Measurements from ENCODE around the gene MACROH2A1.

MACROH2A1 gene

GRCh38 chr5:135384898-135385297 lies 14.1 kb downstream of the MACROH2A1 start:
- no peak for TF ChIP-seq Cebpa-rat (IDR thresholded peaks at IDR 0.05)
- H3K4me2 ChIP-seq = peak overlapping the region; percentile 5 to 98 (median 68); a peak in 17 of 22 replicates
- peak overlapping the region in 1 of 11 experiments; percentile 43; a peak in 1 of 22 replicates for H3K9ac ChIP-seq
- H4K20me1 ChIP-seq = peaks cover 74 to 100% (median 99%) of the 10 kb centered on the region in 11 experiments
- peaks cover 75 to 100% (median 97%) of the 10 kb centered on the region in 10 experiments for H3K4me1 ChIP-seq
- no peaks in the 10 kb centered on the region for H3K27me3 ChIP-seq
- peaks cover 98 to 100% (median 100%) of the 10 kb centered on the region in 11 experiments for H3K36me3 ChIP-seq
- peak overlapping the region in 5 of 11 experiments; percentile 4 to 83 (median 77); a peak in 7 of 22 replicates for H3K27ac ChIP-seq
- H3K9me3 ChIP-seq (replicated peaks in 1 of 11) = no peaks in the 10 kb centered on the region
- no peak overlapping the region for H3K4me3 ChIP-seq

- H3K4me3 ChIP-seq = 0 out of 20 replicates have a peak overlapping the region, but pooled peaks of 1 of the 10 experiments have one; percentile 5
- H3K27ac ChIP-seq = peak overlapping the region in 3 of 11 experiments; percentile 18 to 83 (median 77); a peak in 3 of 22 replicates
- H4K20me1 ChIP-seq = peaks cover 74 to 100% (median 99%) of the 10 kb centered on the region in 11 experiments
- peaks cover 98 to 100% (median 100%) of the 10 kb centered on the region in 11 experiments for H3K36me3 ChIP-seq
- H3K9me3 ChIP-seq (replicated peaks in 1 of 11) = no peaks in the 10 kb centered on the region
- no peak for TF ChIP-seq Cebpa-rat (IDR thresholded peaks at IDR 0.05)
- H3K9ac ChIP-seq = no peak overlapping the region
- H3K4me2 ChIP-seq = peak overlapping the region in 10 of 11 experiments; percentile 5 to 98 (median 78); a peak in 18 of 22 replicates
- no peaks in the 10 kb centered on the region for H3K27me3 ChIP-seq
- peaks cover 82 to 100% (median 97%) of the 10 kb centered on the region in 10 experiments for H3K4me1 ChIP-seq
These were observed 15.1 kb downstream of the MACROH2A1 start for GRCh38 chr5:135383803-135384495.

GRCh38 chr5:135382981-135383380 lies 16.1 kb downstream of the MACROH2A1 start:
- H3K4me1 ChIP-seq = peaks cover 84 to 100% (median 97%) of the 10 kb centered on the region in 10 experiments
- peaks cover 81 to 100% (median 100%) of the 10 kb centered on the region in 11 experiments for H4K20me1 ChIP-seq
- no peaks in the 10 kb centered on the region for H3K27me3 ChIP-seq
- peak overlapping the region in 8 of 11 experiments; percentile 1 to 98 (median 55); a peak in 11 of 22 replicates for H3K4me2 ChIP-seq
- TF ChIP-seq Cebpa-rat (IDR thresholded peaks at IDR 0.05) = no peak
- no peak overlapping the region; a peak in 1 of 22 replicates for H3K9ac ChIP-seq
- H3K27ac ChIP-seq = no peak overlapping the region
- H3K36me3 ChIP-seq = peaks cover 98 to 100% (median 100%) of the 10 kb centered on the region in 11 experiments
- H3K4me3 ChIP-seq = no peak overlapping the region
- no peaks in the 10 kb centered on the region for H3K9me3 ChIP-seq (replicated peaks in 1 of 11)

- Histone ChIP-seq H3K4me2 (peak overlapping the region in 8 of 11 experiments; percentile 1 to 98 (median 55); a peak in 9 of 22 replicates), H3K27me3 (no peaks in the 10 kb centered on the region), H3K27ac (no peak overlapping the region), H3K9me3 (replicated peaks in 1 of 11) (no peaks in the 10 kb centered on the region), H3K9ac (no peak overlapping the region), H4K20me1 (peaks cover 84 to 100% (median 100%) of the 10 kb centered on the region in 11 experiments), H3K4me3 (no peak overlapping the region), H3K4me1 (peaks cover 84 to 100% (median 97%) of the 10 kb centered on the region in 10 experiments), H3K36me3 (peaks cover 96 to 100% (median 99%) of the 10 kb centered on the region in 11 experiments)
- TF ChIP-seq Cebpa-rat (IDR thresholded peaks at IDR 0.05) = no peak
These were observed 16.8 kb downstream of the MACROH2A1 start for GRCh38 chr5:135382106-135382790.

- H3K27ac ChIP-seq = peak overlapping the region in 5 of 11 experiments; percentile 9 to 62 (median 36); a peak in 6 of 22 replicates
- H3K36me3 ChIP-seq = peaks cover 93 to 100% (median 98%) of the 10 kb centered on the region in 11 experiments
- 0 out of 20 replicates have a peak overlapping the region, but pooled peaks of 1 of the 10 experiments have one; percentile 2 for H3K4me3 ChIP-seq
- peak overlapping the region; percentile 76 to 90 (median 86) for H3K4me2 ChIP-seq
- H3K4me1 ChIP-seq = peaks cover 86 to 100% (median 97%) of the 10 kb centered on the region in 10 experiments
- TF ChIP-seq Cebpa-rat (IDR thresholded peaks at IDR 0.05) = no peak
- no peaks in the 10 kb centered on the region for H3K27me3 ChIP-seq
- H3K9ac ChIP-seq = peak overlapping the region in 9 of 11 experiments; percentile 26 to 62 (median 55); a peak in 9 of 22 replicates
- H4K20me1 ChIP-seq = peaks cover 94 to 100% (median 100%) of the 10 kb centered on the region in 11 experiments
- H3K9me3 ChIP-seq (replicated peaks in 1 of 11) = no peaks in the 10 kb centered on the region
These were observed 19.9 kb downstream of the MACROH2A1 start for GRCh38 chr5:135379046-135379654.

- Histone ChIP-seq H3K36me3 (peaks cover 93 to 100% (median 98%) of the 10 kb centered on the region in 11 experiments), H3K4me1 (peaks cover 87 to 100% (median 98%) of the 10 kb centered on the region in 10 experiments)
These were observed 21.0 kb downstream of the MACROH2A1 start for GRCh38 chr5:135377751-135378680.

GRCh38 chr5:135376961-135377624 lies 21.9 kb downstream of the MACROH2A1 start:
- no peak for TF ChIP-seq Cebpa-rat (IDR thresholded peaks at IDR 0.05)
- H3K36me3 ChIP-seq = peaks cover 93 to 100% (median 98%) of the 10 kb centered on the region in 11 experiments
- H3K9me3 ChIP-seq (replicated peaks in 1 of 11) = no peaks in the 10 kb centered on the region
- peak overlapping the region in 10 of 11 experiments; percentile 36 to 62 (median 53); a peak in 21 of 22 replicates for H3K27ac ChIP-seq
- peaks cover 90 to 100% (median 100%) of the 10 kb centered on the region in 10 experiments for H3K4me1 ChIP-seq
- peak overlapping the region in 3 of 10 experiments; percentile 4 to 47 (median 19); a peak in 4 of 20 replicates for H3K4me3 ChIP-seq
- no peaks in the 10 kb centered on the region for H3K27me3 ChIP-seq
- H3K4me2 ChIP-seq = peak overlapping the region; percentile 76 to 90 (median 86)
- peak overlapping the region; percentile 30 to 63 (median 60); a peak in 19 of 22 replicates for H3K9ac ChIP-seq
- H4K20me1 ChIP-seq = peaks cover 96 to 100% (median 100%) of the 10 kb centered on the region in 11 experiments

More at GRCh38 chr5:135377751-135378680, 21.0 kb downstream of the MACROH2A1 start:
- Histone ChIP-seq H3K9ac (peak overlapping the region; percentile 26 to 63 (median 60); a peak in 21 of 22 replicates), H3K9me3 (replicated peaks in 1 of 11) (no peaks in the 10 kb centered on the region), H3K27ac (peak overlapping the region in 10 of 11 experiments; percentile 36 to 62 (median 53); a peak in 21 of 22 replicates), H3K27me3 (no peaks in the 10 kb centered on the region), H3K4me3 (peak overlapping the region in 8 of 10 experiments; percentile 1 to 47 (median 17); a peak in 7 of 20 replicates), H3K4me2 (peak overlapping the region; percentile 76 to 90 (median 86)), H4K20me1 (peaks cover 96 to 100% (median 100%) of the 10 kb centered on the region in 11 experiments)
- no peak for TF ChIP-seq Cebpa-rat (IDR thresholded peaks at IDR 0.05)

Data from BLaER1 treated with 17β-estradiol and CSF1 and Interleukin-3, amounts not matched to agents 10 nM and 100 nM (cell line).